HG03097 (cell line): ENCODE results near the gene WDR72.
"Not testable (repeated sequence)": the region's sequence is repeated elsewhere in the genome, so short reads cannot be mapped to it uniquely, and the experiment has no call there.

Source experiments
- ATAC-seq: cut with Tn5 transposase; IDR thresholded peaks from one replicate; pipeline ENCODE4 v1.9.1; 2021; ENCODE audit not compliant: unreplicated experiment, low FRiP score

WDR72 gene

DNA sequence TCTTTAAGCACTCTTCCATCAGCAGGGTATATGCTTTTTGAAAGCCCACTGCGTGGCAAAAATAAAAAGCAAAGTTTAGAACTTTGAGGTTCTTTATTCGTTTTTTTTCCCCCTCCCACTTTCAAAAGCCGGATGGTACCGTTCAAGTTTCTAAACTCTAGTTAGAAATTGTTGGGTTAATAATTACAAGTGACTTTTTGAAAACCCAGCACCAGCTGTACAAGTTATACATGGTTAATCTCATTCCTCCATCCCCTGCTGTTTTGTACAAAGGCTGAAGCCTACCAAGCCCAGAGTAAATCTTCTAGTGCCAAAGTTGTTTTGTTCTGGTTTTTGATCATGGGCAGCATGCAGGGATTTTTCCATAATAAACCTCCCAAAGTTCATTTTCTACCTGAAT, 48.6 kb downstream of the WDR72 start:
- no peak for ATAC-seq

DNA sequence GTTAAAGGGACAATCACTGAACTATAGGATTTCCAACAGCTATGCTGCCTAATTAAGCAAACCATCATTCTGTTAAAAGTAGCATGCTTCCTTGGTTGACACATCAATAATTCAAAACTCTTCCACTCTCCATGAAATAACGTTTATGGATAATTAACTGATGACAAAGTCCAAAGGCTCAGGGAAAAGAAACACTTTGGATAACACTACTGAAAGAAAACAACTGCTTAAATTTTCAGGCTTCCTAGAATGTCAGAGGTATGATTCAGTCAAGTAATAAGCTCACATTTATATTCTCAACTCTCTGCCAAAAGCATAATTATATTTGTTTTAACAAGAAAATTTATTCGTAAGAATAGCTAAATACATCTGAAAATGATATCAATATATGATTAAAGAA, 49.6 kb downstream of the WDR72 start:
- no peak for ATAC-seq

DNA sequence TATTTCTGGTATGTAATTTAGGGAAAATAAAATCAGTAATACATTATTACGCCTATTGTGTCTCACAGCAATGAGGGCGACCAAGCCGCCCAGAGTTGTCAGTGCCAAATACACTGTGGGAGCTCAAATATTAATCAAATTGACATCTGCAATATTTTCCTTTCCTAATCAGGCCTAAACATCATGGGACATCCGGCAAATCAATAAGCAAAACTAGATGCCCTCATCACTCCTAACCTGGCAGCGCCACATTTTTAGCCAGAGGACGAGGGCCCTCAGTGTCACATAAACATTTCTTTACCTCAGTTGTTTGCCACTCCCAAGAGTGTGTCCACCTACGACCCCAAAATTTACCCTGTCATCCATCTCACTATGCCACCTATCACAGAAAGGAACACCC, 64.1 kb downstream of the WDR72 start:
- no peak for ATAC-seq

DNA sequence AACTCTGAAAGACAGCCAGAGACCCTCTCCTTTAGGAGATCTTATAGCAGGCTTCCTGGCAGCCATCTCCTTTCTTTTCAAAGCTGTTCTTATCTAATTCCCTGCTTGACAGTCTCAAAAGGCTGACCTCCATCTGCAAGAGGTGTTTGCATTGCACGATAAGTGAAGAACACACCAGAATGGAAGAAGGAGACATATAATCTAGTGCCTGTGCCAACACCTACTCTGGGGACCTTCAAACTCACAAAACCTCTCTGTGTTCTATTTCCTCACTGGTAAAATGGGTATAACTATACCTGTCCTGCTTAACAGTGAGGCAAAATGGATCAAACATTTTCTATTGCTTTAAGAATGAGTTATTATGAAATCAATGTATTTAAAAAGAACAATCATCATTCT, 65.0 kb downstream of the WDR72 start:
- no peak for ATAC-seq

DNA sequence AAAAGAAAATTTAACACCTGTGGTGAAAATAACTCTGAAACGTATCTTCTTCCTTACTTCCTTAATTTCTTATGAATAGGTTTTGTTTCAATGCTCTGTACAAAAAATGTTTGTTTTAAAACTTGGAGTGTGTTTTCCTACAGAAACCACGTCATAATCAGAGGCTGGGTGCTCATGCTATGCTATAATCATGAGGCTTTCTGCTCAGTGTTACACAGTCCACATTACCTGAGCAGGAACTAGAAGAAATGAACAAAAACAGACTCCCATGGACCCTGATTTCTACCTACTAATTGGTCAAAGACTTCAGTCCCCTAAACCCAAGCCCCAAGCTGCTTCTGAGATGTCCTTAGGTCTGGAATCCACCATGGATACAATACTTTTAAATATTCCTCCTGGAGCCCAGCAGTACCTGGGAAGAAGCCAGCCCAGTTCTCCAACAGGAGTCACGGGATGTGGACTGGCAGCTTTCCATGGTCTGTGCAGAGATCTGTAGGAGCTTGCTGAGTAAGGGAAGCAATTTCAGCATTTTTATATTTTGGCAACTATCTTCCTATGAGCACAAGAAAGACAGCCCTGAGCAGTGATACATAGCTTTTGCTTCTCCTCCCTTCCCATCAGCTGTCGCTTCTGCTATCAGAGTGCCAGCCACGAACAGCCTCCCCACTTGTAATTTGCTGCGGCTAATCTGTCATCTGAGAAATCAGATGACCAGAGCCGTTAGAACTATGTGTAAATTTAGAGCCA, 65.6 kb downstream of the WDR72 start:
- no peak for ATAC-seq

DNA sequence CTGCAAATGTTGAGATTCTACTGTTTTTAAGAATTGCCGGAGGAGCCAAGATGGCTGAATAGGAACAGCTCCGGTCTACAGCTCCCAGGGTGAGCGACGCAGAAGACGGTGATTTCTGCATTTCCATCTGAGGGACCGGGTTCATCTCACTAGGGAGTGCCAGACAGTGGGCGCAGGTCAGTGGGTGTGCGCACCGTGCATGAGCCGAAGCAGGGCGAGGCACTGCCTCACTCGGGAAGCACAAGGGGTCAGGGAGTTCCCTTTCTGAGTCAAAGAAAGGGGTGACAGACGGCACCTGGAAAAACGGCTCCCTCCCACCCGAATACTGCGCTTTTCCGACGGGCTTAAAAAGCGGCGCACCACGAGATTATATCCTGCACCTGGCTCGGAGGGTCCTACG, 75.3 kb downstream of the WDR72 start:
- ATAC-seq, result not testable (repeated sequence)

DNA sequence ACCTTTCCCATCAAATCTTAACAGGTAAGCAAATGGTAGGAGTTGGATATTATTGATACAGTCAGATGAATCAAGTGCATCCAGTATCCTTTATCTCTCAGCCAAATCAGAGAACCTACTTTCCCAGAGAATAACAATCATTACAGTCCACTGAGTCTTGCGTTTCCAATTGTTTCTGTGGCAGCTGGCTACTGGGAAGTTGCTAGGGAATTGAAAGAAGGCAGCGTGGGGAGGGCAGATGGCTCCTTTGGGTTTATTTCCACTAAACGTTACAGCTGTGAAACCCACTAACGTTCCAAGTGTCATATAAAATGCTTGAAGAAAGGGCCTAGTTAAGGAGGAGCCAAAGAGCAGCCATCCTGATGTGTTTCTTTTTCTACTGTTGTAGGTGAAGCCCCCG, 78.4 kb downstream of the WDR72 start:
- ATAC-seq, result no peak

DNA sequence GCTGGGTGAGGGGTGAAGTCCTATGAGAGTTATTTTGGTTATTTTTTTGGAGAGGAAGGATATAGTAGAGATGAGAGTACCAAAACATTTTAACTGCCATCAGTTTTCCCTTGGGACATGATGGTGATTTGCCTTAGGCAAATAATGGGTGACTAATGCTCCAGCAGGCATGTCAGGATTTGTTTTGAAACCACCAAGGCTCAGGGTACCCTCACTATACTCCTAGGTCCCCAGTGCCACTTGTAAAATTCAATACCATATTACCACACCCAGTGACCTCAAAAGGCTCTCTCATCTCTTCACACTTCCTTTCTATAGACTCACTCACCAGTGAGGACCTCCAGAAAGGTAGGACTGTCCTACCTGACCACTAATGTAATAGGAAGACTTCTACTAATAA, 83.6 kb downstream of the WDR72 start:
- no peak for ATAC-seq

DNA sequence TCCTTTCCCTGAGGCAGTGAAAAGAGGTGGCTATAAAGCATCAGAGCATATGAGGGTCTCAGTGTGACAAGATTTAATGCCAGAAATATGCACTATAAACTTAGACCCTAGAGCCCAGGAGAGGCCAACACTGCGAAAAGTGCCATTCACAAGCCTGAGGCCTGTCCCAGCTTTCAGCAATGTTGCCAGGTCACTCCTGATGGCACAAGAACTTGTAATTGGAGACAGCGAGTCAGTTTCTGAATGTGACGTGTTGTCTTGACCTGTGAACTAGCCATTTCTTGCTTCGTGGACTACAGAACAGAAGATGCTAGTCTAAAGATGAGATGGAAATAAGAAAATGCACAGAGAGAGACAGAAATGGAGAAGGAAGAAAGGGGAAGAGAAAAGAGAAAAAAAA, 87.9 kb downstream of the WDR72 start:
- ATAC-seq, result no peak

DNA sequence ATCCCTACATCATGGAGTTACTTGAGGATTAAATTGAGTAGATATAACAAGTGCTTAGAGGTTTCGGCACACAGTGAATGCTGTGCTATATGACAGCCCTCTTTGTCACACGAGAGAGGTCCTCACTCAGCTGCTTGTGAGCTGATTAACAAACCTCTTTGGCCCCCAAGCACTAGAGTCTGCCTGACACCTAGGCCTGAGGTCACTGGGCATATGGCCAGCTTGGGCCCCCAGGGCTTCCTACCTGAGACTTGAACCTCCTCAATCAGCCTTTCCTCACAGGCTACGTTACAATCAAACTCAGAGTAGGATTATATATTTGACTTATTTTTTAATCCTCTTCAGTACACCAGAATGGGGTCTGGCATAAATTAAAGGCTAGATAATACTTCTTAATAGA, 88.8 kb downstream of the WDR72 start:
- no peak for ATAC-seq

DNA sequence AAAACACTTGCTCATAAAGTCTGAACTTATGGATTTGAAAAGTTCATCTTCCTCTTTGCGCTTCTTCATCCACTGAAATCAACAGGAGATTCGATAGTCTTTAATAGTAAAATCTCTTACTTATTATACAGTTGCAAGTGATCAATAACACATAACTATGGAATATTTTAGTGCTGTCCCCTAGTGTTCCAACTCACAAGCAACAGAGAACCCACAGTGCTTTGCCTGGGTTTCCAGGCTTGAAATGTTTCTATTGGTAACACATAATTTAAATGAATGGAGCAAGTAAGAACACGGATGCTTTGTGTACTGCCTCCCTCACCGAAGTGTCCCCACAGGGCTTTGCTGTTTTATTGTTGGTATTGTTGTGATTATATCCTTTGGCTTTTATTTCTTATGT, 93.5 kb downstream of the WDR72 start:
- no peak for ATAC-seq

DNA sequence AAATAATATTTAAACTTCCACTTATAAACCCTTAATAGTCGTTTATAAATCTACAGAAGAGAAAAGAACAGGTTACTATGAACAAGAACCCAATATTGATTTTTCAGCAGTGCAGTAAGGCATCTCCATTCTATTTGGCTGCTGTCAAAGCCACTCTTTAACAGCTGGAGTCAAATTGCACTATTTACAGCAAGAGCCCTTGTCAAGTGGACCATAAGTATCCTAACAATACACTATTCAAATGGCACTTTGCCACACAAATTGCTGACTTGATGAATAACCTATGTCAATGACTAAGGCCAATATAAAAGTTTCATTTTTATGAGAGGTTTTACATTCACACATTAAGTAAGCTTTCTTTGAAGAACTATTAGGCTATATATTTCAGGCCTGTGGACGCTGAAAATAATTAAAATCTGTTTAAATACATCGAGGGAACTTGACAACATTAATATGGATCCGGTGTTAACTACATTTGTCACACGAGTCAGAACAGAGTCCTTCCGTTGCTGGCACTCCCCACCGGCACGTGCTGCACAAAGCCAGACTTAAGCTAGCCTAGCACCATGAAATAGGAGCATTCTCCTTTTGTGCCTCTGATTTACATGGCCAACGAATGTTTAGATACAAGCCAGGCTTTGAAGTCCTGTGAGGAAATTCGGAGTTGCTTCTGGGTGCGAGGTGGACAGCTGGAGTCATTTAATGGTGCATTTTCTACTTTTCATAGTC, 100.5 kb downstream of the WDR72 start:
- no peak for ATAC-seq

DNA sequence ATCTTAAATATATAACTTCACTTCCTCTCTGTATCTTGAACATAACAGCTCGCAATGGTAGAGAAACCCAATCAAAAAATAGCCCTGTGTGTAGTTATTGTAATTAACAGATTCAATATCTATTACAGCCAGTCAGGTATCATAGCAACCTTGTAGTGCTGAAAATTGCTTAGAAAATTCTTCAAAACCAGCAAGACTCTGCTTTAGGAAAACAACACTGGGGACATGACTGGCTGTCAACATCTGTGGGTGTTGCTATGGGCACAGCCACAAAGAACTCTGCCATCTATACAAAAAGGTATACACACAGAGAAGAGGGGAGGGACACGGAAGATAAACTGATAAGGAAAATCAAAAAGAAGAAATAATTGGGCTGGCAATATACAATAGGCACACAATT, 101.2 kb downstream of the WDR72 start:
- no peak for ATAC-seq

DNA sequence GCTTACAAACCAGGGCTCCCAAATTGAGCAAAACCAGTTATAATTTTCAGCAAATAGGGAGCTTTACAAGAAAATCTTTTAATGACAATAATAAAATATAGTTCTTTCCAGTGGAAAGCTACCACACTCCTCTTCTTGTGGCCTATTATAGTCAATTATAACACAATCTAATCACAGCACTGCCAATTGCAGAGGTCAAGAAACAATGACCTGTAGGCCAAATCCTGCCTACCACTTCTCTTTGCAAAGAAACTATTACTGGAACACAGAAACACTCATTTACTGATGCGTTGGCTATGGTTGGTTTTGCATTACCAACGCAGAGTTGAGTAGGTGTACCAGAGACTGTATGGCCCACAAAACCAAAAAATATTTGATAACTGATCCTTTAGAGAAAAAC, 110.5 kb downstream of the WDR72 start:
- no peak for ATAC-seq

DNA sequence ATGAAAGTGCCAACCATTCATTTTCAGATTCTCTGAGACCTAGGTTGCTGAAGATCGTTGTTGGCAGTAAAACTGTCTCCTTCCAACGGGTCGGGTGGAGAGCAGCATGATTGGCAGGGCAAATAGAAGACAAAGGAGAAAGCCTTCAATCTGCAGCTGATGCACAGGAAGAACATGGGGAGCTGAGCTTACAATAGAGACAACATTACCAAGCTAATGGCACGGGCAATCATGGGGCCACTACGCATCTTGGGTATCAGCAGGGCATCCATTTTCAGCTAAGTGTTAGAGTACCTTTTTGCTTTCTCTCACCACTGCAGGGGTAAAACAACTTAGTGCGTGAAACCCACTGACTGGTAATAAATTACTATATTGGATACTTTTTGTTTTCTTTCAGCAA, 114.8 kb downstream of the WDR72 start:
- ATAC-seq, result no peak

DNA sequence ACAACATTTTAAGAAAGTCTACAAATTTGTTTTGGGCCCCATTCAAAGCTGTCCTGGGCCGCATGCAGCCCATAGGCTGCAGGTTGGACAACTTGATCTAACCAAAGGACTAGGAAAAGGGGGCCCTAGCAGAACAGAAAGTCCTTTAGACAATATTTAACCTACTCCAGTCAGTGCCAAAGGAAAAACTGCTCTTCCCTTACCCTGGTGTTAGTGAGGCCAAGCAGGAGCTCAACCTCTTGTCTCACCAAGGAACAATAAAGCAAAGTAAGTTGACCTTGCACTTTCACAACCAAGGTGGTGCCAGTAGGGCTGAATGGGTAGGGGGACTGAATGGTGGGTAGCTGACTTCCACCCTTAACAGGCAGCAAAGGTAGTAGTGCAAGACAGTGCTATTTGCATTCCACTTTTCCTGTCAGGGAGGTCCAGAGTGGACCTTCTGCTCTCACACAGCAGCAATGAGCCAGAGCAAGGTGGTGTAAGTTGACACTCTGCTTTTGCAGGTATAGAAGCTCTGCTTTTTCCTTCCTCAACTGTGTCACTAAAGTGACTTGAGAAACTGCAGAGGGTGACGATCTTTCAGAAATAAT, 124.9 kb downstream of the WDR72 start:
- no peak for ATAC-seq

DNA sequence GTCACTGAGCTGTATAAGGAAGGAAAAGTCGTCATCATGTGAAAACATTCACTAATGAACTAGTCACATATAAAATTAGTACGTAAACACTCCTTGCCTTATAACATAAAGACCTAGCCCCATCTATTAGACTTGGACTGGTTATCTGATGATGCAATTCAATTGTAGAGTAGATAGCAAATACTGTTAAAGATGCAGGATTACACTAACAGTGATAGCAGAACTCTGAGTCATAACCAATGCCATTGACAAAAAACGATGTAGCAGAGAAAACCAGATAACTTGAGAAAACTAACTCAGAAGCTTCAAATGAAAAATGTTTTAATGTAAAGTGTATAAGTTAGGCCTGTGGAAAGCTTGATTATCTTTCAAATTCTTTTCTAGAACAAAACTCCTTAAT, 132.2 kb downstream of the WDR72 start:
- no peak for ATAC-seq

DNA sequence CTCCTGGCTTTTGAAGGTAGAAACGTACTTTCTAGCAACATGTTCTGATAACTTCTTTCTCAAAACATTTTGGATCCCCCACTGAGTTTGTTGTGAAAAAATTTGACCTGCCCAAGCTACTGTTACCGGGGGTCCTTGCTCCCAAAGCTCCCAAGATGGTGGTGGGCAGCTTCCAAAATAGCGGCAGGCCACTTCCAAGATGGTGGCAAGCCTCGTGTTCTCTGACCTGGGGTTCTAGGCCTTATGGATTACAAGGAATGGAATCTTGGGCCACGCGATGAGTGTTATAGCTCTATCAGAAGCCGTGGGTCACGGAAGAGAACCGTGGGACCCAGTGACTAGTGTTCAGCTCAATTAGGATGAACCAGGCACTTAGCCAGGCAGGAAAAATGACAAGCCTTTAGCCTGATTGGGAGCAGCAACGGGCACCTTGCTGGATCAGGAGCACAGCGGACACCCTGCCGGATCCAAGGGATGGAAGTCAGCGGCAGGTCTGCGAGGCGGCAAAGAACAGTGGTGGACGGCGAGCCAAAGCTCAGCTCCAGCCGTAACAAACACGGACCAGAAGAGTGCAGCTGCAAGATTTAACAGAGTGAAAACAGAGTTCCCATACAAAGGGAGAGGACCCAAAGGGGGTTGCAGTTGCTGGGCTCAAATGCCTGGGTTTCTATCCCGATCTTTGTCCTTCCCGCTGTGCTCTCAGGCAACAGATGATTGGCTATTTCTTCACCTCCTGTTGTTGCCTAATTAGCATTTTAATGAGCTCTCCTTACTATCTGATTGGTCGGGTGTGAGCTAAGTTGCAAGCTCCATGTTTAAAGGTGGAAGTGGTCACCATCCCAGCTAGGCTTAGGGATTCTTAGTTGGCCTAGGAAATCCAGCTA, 133.3 kb downstream of the WDR72 start:
- ATAC-seq, result no peak

DNA sequence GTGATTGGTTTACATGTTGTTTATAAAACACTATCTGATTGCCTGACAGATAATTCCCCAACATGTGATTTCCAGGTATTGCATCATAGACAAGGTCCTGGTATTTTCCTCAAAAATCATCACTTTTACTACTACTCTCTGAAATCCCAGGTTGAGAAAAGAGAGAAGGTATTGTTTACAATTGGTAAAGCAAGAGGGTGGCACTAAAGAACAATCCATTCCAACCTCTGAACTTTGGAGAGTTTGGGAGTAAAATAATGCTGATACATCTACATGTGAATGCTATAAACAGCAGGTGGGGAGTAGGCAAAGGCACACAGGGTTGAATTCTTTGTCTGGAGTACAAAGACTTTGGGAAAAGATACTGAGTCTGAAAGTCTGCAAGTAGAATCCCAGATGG, 134.2 kb downstream of the WDR72 start:
- no peak for ATAC-seq

DNA sequence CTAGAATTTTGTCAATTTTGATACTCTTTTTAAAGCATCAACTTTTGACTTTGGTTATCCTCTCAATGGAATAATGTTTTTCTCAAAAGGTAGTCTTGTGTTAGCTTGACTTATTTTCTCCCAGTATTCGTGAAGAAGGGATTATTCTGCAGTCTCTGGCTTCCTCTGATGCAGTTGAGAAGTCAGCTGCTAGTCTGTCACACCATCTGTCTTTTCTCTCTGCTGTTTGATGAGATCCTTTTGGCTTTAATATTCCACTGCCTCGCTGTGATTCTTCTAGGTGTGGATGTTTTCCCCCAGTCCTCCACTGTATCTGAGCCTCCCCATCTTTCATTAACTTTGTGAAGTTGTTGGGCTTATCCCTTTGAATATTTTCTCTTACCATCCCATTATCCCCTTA, 141.0 kb downstream of the WDR72 start:
- no peak for ATAC-seq
